ENCODE data around the gene TAX1BP3. TPM values are rescaled to one million over a fixed set of nuclear protein-coding genes. Genes with fewer than 3 reads are reported as not detected.

TAX1BP3 gene
- total RNA-seq, 1 experiment from 2014 or later: 76.3 TPM

GRCh38 chr17:3663102-3664011, 5.0 kb downstream of the TAX1BP3 start:
- peak overlapping the region in 1 of 3 experiments; percentile 11; a peak in 1 of 7 replicates for H3K27ac Mint-ChIP-seq
- H3K4ac ChIP-seq (ENCODE audit: low read depth, low read length): no peak overlapping the region
- no peak overlapping the region for H3T11ph ChIP-seq (ENCODE audit: low read length)
- no peak overlapping the region for H3K4me3 Mint-ChIP-seq
- H2AK5ac ChIP-seq (ENCODE audit: insufficient read length, low read length): no peak overlapping the region
- no peak overlapping the region for H2AFZ ChIP-seq (ENCODE audit: low read length)
- no peak overlapping the region for H3K27ac ChIP-seq (ENCODE audit: insufficient read length, low read depth, low read length)
- H4K5ac ChIP-seq (ENCODE audit: insufficient read length, low read depth, low read length): no peak overlapping the region
- no peaks in the 10 kb centered on the region for H3K9me3 Mint-ChIP-seq
- peaks cover 9% of the 10 kb centered on the region for H3K23me2 ChIP-seq (ENCODE audit: insufficient read length, low read depth, low read length, poor library complexity, severe bottlenecking)
- no peak overlapping the region for H4K8ac ChIP-seq (replicated peaks; ENCODE audit: insufficient read length, low read depth, low read length)
- no peak overlapping the region for H3K9ac ChIP-seq (ENCODE audit: extremely low read depth, insufficient read length, low read length)
- H3K4me1 Mint-ChIP-seq: peaks cover 12 to 13% of the 10 kb centered on the region in 2 experiments
- peak; percentile 34 for DNase-seq
- H3K9me3 ChIP-seq (ENCODE audit: control insufficient read depth, low read depth, low read length): no peaks in the 10 kb centered on the region
- H2BK120ac ChIP-seq (ENCODE audit: low read depth, low read length, poor library complexity, severe bottlenecking): no peak overlapping the region
- H2BK20ac ChIP-seq (ENCODE audit: low read depth, low read length, poor library complexity, severe bottlenecking): no peak overlapping the region
- H3K79me2 ChIP-seq (ENCODE audit: insufficient read depth, low read length): no peaks in the 10 kb centered on the region
- H4K91ac ChIP-seq (ENCODE audit: insufficient read length, low read depth, low read length): no peak overlapping the region
- no peak overlapping the region for H2BK12ac ChIP-seq (ENCODE audit: insufficient read length, low read depth, low read length)
- no peaks in the 10 kb centered on the region for H3K27me3 Mint-ChIP-seq (ENCODE audit: low read depth)
- no peaks in the 10 kb centered on the region for H4K20me1 ChIP-seq (ENCODE audit: control insufficient read depth, insufficient read depth, insufficient read length)
- H3K4me1 ChIP-seq (ENCODE audit: insufficient read depth, low read length): peaks cover 3% of the 10 kb centered on the region; the same call in 1 of the 2 replicates
- no peak overlapping the region for H3K56ac ChIP-seq (ENCODE audit: insufficient read length, low read depth, low read length)
- H3K23ac ChIP-seq (ENCODE audit: insufficient read length, low read depth, low read length): no peak overlapping the region
- H2BK5ac ChIP-seq (ENCODE audit: insufficient read length, low read length): no peak overlapping the region
- H3K36me3 Mint-ChIP-seq (ENCODE audit: insufficient read depth in 1 of 3, low read depth in 3 of 3): peaks cover 7 to 28% (median 15%) of the 10 kb centered on the region in 3 experiments
- H2BK15ac ChIP-seq (ENCODE audit: low read depth, low read length): no peak overlapping the region
- H3K14ac ChIP-seq (ENCODE audit: insufficient read depth, low read length): no peak overlapping the region
- no CpG with 5 or more reads among the region's 33 CpGs for WGBS (ENCODE audit: extremely low coverage, insufficient read length, low lambda C conversion rate)
- no peak overlapping the region for H3K4me2 ChIP-seq (ENCODE audit: insufficient read depth, insufficient read length, low read length)
- H3K27me3 ChIP-seq (ENCODE audit: insufficient read depth, low read length): no peaks in the 10 kb centered on the region
- TF ChIP-seq CTCF (conservative IDR thresholded peaks at IDR 0.05): no peak
- H3K18ac ChIP-seq (ENCODE audit: insufficient read length, low read depth, low read length): no peak overlapping the region
- peaks cover 4% of the 10 kb centered on the region for H3K79me1 ChIP-seq (ENCODE audit: insufficient read depth, low read depth, low read length, poor library complexity, severe bottlenecking)
